Measurements from ENCODE around the gene PKD2L2. TPM values are rescaled to one million over a fixed set of nuclear protein-coding genes. Genes with fewer than 3 reads are reported as not detected.
"Not testable (repeated sequence)": the region's sequence is repeated elsewhere in the genome, so short reads cannot be mapped to it uniquely, and the experiment has no call there.

Gene PKD2L2
- total and polyA plus RNA-seq, 11 donors = 0.08 to 1.1 (median 0.49) TPM; not detected in 2

- Histone ChIP-seq H3K4me3 (no peak overlapping the region), H3K4me1 (peaks cover 0 to 30% (median 0%) of the 10 kb centered on the region in 12 donors), H3K27ac (peak overlapping the region in 7 of 12 donors; percentile 7 to 49 (median 32)), H3K27me3 (no peaks in the 10 kb centered on the region), H3K36me3 (peaks cover 0 to 80% (median 61%) of the 10 kb centered on the region in 9 donors), H3K9me3 (no peaks in the 10 kb centered on the region)
- TF ChIP-seq CTCF (IDR thresholded peaks at IDR 0.05) (no peak), POLR2A (IDR thresholded peaks at IDR 0.05) (no peak)
- intact Hi-C loops (cut with DNase I) = no loop called here
- no peak for ATAC-seq
- WGBS, 4 donors = 62 to 77% (median 69%) methylated on average over 2 of the region's 2 CpGs
- no peak for DNase-seq
Observed at GRCh38 chr5:137960141-137960540, 70.9 kb downstream of the PKD2L2 start.

- 71 to 80% (median 75%) methylated on average over 3 of the region's 3 CpGs for WGBS, 4 donors
- peaks cover 0 to 30% (median 0%) of the 10 kb centered on the region in 12 donors for H3K4me1 ChIP-seq
- H3K27ac ChIP-seq = peak overlapping the region in 4 of 12 donors; percentile 5 to 36 (median 28)
- no peak for ATAC-seq
- intact Hi-C loops (cut with DNase I) = no loop called here
- DNase-seq = no peak
- peaks cover 0 to 85% (median 64%) of the 10 kb centered on the region in 9 donors for H3K36me3 ChIP-seq
- H3K4me3 ChIP-seq = no peak overlapping the region
- H3K9me3 ChIP-seq = no peaks in the 10 kb centered on the region
- TF ChIP-seq CTCF (IDR thresholded peaks at IDR 0.05) (no peak), POLR2A (IDR thresholded peaks at IDR 0.05) (no peak)
- no peaks in the 10 kb centered on the region for H3K27me3 ChIP-seq
Observed at GRCh38 chr5:137960819-137961218, 71.6 kb downstream of the PKD2L2 start.

- H3K9me3 ChIP-seq; H3K27ac ChIP-seq; H3K4me1 ChIP-seq; H3K27me3 ChIP-seq; DNase-seq; intact Hi-C loops (cut with DNase I); H3K4me3 ChIP-seq; ATAC-seq: not testable (repeated sequence)
- peaks cover 0 to 37% (median 15%) of the 10 kb centered on the region in 9 donors for H3K36me3 ChIP-seq
- whole genome bisulfite sequencing, 4 donors = 92 to 99% (median 94%) methylated on average over 3 to 4 of the region's 4 CpGs
Observed at GRCh38 chr5:137970384-137970783, 81.1 kb downstream of the PKD2L2 start.

GRCh38 chr5:137975208-137975607 lies 86.0 kb downstream of the PKD2L2 start:
- Histone ChIP-seq H3K9me3 (peaks cover 0 to 6% (median 0%) of the 10 kb centered on the region in 12 donors), H3K27me3 (no peaks in the 10 kb centered on the region), H3K4me1 (no peaks in the 10 kb centered on the region), H3K27ac (no peak overlapping the region), H3K4me3 (no peak overlapping the region), H3K36me3 (peaks cover 0 to 52% (median 32%) of the 10 kb centered on the region in 9 donors)
- intact Hi-C loops (cut with DNase I) = no loop called here
- WGBS, 4 donors = 96 to 97% (median 96%) methylated on average over 3 of the region's 3 CpGs
- ATAC-seq (no peak), DNase-seq (no peak)
- TF ChIP-seq CTCF (IDR thresholded peaks at IDR 0.05) = no peak

GRCh38 chr5:137989419-137989818 lies 100.2 kb downstream of the PKD2L2 start:
- Histone ChIP-seq H3K4me3 (no peak overlapping the region), H3K36me3 (peaks cover 0 to 54% (median 27%) of the 10 kb centered on the region in 9 donors), H3K9me3 (no peaks in the 10 kb centered on the region), H3K27me3 (no peaks in the 10 kb centered on the region), H3K27ac (no peak overlapping the region), H3K4me1 (peaks cover 0 to 17% (median 2%) of the 10 kb centered on the region in 12 donors)
- intact Hi-C loops (cut with DNase I) = no loop called here
- no peak for DNase-seq
- ATAC-seq = no peak
- WGBS, 4 donors = 97 to 99% (median 98%) methylated on average over 5 of the region's 5 CpGs
- TF ChIP-seq POLR2A (IDR thresholded peaks at IDR 0.05) (no peak), CTCF (IDR thresholded peaks at IDR 0.05) (no peak)
